ENCODE data around the gene SLC38A11.
A peak's percentile ranks its signal among the peaks of the same experiment; 100 is the strongest.
"Not testable (repeated sequence)": the region's sequence is repeated elsewhere in the genome, so short reads cannot be mapped to it uniquely, and the experiment has no call there.

Gene SLC38A11, protein sequence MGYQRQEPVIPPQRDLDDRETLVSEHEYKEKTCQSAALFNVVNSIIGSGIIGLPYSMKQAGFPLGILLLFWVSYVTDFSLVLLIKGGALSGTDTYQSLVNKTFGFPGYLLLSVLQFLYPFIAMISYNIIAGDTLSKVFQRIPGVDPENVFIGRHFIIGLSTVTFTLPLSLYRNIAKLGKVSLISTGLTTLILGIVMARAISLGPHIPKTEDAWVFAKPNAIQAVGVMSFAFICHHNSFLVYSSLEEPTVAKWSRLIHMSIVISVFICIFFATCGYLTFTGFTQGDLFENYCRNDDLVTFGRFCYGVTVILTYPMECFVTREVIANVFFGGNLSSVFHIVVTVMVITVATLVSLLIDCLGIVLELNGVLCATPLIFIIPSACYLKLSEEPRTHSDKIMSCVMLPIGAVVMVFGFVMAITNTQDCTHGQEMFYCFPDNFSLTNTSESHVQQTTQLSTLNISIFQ

DNA sequence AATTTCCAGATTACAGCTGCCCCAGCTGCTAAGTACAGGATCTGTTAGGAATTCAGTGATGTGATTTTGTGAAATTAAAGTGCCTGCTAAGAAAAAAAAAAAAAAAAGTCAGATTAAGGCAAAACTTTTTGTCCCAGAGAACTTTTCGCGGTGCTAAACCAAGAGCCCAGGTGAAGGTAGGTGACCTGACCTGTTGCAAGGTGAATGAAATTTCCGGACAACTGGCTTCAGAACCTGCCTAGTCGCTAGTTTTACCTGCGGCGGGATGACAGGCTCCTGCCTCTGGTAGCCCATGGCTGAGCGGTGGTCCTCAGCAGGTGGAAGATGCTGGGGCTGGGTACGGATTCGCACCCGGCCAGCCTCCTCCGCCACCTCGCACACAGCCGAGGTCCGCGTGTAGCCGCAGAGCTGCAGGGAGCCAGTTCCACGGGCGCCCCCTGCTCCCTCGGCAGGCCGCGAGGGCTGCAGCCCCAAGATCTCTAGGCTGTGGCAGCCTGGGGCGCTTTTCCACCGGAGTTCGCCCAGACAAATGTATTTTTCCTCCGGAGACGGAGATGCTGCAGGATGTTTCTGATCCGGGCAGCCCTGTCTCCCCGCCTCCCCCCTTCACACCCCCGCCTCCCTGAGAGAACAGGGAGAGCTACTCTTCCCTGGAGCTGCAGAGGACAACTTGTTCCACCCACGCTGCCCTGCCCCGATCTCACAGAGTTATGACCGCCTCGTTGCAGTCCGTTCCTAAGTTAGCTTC is at the start of gene SLC38A11:
Gene SLC38A11 (minus strand): TSS at position 572 of the 748 bp plus-strand sequence. CDS start 278 bp downstream, at position 294.
- no peak for DNase-seq

- DNase-seq = no peak
Observed at GRCh38 chr2:165003443-165004130, 48.3 kb upstream of the SLC38A11 start.

- no peak for DNase-seq
Observed at GRCh38 chr2:165002638-165003037, 47.3 kb upstream of the SLC38A11 start.

DNA sequence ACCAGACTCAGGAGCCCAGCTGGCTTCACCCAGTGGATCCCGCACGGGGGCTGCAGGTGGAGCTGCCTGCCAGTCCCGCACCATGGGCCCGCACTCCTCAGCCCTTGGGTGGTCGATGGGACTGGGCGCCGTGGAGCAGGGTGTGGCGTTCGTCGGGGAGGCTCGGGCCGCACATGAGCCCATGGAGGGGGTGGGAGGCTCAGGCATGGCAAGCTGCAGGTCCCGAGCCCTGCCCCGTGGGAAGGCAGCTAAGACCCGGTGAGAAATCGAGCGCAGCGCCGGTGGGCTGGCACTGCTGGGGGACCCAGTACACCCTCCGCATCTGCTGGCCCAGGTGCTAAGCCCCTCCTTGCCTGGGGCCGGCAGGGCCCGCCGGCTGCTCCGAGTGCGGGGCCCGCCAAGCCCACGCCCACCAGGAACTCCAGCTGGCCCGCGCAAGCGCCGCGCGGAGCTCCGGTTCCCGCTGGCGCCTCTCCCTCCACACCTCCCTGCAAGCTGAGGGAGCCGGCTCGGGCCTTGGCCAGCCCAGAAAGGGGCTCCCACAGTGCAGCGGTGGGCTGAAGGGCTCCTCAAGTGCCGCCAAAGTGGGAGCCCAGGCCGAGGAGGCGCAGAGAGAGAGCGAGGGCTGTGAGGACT is 39.5 kb upstream of the SLC38A11 start:
- DNase-seq = not testable (repeated sequence)

- no peak for DNase-seq
Observed at GRCh38 chr2:164993287-164994016, 38.1 kb upstream of the SLC38A11 start.

DNA sequence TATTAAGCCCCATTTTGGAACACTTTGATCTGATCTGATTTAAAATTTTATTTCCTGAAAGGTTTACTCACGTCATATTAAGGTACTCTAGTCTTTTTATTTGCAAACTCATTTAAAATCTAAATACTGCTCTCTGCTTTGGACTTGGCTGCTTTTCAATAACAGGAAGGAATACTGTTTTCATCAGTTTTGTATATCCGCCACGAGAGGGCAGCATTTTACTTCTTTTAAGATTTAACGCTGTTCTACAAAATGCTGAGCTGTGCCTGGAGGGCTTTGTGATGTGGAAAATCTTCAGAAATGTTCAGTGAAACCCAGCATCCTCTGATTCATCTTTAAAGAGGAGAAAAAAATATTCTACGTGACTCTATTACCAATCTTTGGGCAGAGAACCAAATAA is 37.5 kb upstream of the SLC38A11 start:
- DNase-seq = peak; percentile 83

DNA sequence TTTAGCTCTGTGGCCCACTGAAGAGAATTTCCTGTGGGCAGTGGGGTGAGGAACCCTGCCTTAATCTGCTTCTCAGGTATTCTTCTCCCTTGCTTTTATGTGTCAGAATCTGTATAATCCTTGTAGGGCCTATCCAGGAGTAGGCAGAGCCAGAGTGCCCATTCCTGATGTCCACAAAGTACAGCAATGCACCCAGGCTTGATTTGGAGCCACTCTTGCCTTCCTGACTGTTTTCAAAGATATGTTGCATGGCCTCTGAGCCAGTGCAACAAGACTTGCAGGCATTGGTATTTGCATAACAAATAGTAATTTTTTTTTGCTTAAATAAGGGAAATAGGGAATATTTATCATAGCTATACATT is 36.7 kb upstream of the SLC38A11 start:
- not testable (repeated sequence) for DNase-seq

- DNase-seq = not testable (repeated sequence)
Observed at GRCh38 chr2:164991361-164992092, 36.2 kb upstream of the SLC38A11 start.

DNA sequence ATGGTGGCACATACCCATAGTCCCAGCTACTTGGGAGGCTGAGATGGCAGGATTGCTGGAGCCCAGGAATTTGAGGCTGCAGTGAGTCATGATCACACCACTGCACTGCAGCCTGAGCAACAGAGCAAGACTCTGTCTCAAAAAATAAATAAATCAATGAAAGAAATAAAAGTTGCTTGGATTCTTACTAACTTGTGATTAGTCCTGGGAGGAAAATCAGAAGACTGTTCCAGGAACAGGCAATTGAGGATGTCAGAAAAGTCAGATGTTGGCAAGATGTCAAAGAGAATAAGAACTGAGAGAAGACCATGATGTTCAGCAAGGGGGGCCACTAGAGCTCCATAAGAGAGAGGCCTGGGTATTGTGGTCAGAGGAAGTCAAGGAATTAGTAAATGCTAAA is 35.6 kb upstream of the SLC38A11 start:
- DNase-seq = not testable (repeated sequence)

DNA sequence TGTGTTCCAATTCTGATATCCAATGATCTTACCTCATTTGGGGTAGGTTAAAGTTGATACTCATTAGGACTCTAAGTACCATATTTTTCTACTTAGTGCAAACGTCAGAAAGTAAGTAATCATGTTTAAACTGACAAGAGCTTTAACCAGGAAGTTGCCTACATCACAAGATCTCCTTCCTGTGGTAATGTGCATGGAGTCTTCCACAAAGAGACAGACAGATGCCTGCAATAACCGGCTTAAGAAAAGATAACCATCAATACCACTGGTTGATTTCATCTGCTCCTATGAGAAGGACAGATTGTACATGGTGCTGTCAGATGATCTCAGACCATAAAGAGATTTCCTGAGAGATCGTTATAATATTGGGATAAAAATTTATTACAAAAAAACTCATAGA is 33.5 kb upstream of the SLC38A11 start:
- DNase-seq = not testable (repeated sequence)

DNA sequence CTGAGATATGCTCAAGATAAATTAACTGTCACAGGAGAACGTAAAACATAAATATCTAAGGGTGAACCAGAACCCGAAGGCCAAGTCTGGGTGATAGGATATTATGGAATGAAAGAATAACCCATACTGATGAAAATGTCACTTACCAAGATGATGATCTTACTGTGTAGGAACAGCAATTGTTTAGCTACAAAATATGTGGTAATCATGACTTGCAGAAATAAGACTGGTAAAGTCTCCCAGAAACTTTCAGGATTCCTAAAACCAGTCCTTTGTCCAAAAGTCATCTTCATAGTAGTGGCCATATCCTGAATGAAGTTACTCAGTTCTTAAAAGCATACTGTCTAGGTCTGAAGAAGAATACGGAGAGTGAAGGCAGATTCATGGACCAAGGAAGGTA is 30.7 kb upstream of the SLC38A11 start:
- not testable (repeated sequence) for DNase-seq

DNA sequence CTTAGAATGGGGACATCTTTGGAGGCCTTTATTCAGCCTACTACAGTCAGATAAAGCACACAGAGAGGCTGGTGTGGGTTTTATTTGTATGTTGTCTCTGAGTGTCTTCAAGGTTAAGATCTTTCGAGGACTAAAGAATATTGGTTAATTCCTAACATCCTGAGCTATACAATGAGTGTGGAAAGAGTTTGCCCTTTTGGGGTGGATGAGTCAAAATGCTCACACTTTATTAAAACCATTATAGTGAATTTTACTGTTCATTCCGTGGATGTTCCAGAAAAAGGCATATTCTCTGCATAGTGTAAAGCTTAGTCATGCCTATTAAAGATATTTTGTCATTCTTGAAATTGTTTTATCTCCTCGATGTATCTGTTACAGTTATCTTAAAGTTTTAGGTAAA is 29.1 kb upstream of the SLC38A11 start:
- no peak for DNase-seq

DNA sequence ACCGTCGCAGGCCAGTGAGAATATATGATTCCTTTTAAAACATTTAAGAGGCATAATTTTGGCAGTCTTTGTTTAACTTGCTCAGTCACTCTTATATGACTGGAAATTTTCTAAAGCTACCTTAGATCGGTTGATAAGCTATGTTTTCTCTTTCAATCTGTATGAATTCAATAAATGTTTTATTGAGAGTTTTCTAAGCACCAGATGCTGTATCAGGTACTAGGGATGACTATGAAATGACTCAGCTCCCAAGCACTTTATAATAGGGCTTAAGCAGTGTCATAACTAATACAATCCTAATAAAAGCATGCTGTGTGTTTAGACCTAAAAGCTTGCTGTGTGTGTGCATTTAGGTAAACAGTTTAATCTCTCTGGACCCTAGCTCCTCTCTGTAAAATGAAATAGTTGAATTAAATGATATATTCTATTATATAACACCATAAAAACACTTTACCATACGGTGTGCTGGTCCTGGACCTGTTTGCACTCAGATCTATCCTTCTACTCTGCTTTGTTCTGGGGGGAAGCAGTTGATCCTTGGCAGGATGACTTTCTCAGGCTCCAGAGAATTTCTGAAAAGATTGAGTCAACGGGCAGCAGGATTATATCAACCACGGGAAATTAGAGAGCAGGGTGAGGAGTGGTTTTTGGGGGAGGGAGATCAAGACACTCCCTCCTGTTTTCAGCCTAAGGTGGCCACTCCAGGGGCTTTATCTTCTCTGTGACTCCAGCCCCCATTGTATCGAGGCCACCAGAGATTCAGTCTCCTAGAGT is 26.1 kb upstream of the SLC38A11 start:
- DNase-seq = no peak

DNA sequence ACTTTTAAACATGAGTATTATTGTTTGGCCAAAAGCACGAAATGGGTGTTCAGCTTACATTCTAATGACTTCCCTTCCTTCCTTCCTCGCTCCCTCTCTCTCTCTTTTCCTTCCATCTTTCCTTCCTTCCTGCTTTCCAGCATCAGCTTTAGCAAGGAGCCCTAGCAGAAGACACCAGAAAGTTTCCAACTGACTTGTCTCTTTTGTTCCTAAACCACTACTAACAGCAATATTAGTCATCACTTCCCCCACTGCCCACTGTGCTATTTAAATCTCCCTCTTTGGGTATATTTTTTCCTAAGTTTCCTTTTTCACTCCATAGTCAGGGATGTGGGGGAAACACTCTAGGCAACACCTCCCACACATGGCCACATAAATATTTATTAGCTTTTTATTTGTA is 25.4 kb upstream of the SLC38A11 start:
- DNase-seq = not testable (repeated sequence)

- no peak for DNase-seq
Observed at GRCh38 chr2:164979113-164979512, 23.8 kb upstream of the SLC38A11 start.

GRCh38 chr2:164976875-164977470 is 21.6 kb upstream of the SLC38A11 start:
- DNase-seq = not testable (repeated sequence)

DNA sequence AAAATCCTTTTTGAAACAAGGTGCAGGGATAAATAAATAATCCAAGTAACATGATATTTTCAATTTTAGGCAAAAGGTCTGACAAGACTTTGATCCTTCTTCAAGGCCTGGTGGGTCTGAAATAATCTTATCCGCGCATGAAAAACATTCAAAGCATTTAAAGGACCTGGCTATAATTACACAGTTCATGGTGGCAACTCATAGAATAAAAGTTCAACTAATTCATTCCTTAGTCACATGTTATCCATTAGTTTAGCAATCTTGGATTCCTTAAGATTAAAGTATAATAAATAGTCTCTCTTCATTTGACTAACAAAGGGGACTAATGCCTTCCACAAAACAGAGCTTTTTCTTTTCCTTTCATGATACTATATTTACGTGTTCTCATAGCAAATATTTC is 21.0 kb upstream of the SLC38A11 start:
- DNase-seq = no peak

GRCh38 chr2:164975891-164976290 is 20.6 kb upstream of the SLC38A11 start:
- DNase-seq = no peak

DNA sequence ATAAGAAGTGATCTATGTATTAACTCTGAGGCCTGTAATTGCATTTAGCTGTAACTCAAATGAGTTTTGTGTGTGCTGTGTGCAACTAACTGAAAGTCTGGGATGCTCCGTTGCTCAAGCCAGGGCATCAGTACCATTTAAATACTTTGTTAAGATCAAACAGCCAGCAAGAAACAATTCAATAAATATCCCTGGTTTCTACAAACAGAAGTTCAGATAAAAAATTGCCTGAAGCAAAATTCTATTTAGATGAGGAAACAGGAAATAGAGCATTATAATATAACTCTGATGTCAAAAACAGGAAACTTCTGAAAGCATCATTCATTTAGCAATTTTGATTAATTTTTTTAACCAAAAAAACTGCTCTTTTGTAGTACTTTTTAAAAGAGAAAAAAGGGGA is 18.9 kb upstream of the SLC38A11 start:
- no peak for DNase-seq

- no peak for DNase-seq
Observed at GRCh38 chr2:164972216-164972615, 16.9 kb upstream of the SLC38A11 start.
